ENCODE data around the gene MVB12B.
"Not testable (repeated sequence)": the region's sequence is repeated elsewhere in the genome, so short reads cannot be mapped to it uniquely, and the experiment has no call there.

MVB12B gene

DNA sequence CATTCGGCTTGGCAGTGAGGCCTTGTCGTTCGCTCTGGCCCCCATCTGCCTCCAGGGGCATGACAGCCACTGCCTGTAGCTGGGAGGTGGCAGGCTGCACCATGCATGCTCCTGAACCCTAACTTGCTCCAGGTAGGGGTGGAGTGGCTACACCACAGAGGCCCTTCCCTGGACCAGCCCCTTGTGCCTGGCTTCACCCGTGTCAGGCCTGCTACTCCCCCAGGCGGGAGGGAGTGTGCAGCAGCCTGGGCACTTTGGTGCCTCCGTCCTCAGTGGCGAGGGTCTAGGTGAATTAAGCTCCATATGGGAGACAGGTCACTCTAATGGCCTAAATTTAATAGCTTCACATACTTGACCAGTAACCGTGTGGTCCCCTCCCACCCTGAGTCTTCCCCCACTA is 227.7 kb downstream of the MVB12B start:
- DNase-seq (ENCODE audit: low read depth in 1 of 2, low spot score in 1 of 2) = no peak
- H3K4me3 ChIP-seq (replicated peaks; ENCODE audit: insufficient read depth, low read length) = no peak overlapping the region
- H3K27ac ChIP-seq (replicated peaks) = no peak overlapping the region
- no peaks in the 10 kb centered on the region for H3K27me3 ChIP-seq (ENCODE audit: insufficient read depth, poor library complexity, severe bottlenecking)
- TF ChIP-seq GABPA (IDR thresholded peaks at IDR 0.05; ENCODE audit: low read depth) (no peak), POLR2AphosphoS5 (IDR thresholded peaks at IDR 0.05; ENCODE audit: low read depth) (no peak), CTCF (IDR thresholded peaks at IDR 0.05; ENCODE audit: insufficient read depth, low read length) (no peak), SPI1 (IDR thresholded peaks at IDR 0.05; ENCODE audit: borderline replicate concordance, low read depth) (no peak)
- TF ChIP-seq, protein P1, sequence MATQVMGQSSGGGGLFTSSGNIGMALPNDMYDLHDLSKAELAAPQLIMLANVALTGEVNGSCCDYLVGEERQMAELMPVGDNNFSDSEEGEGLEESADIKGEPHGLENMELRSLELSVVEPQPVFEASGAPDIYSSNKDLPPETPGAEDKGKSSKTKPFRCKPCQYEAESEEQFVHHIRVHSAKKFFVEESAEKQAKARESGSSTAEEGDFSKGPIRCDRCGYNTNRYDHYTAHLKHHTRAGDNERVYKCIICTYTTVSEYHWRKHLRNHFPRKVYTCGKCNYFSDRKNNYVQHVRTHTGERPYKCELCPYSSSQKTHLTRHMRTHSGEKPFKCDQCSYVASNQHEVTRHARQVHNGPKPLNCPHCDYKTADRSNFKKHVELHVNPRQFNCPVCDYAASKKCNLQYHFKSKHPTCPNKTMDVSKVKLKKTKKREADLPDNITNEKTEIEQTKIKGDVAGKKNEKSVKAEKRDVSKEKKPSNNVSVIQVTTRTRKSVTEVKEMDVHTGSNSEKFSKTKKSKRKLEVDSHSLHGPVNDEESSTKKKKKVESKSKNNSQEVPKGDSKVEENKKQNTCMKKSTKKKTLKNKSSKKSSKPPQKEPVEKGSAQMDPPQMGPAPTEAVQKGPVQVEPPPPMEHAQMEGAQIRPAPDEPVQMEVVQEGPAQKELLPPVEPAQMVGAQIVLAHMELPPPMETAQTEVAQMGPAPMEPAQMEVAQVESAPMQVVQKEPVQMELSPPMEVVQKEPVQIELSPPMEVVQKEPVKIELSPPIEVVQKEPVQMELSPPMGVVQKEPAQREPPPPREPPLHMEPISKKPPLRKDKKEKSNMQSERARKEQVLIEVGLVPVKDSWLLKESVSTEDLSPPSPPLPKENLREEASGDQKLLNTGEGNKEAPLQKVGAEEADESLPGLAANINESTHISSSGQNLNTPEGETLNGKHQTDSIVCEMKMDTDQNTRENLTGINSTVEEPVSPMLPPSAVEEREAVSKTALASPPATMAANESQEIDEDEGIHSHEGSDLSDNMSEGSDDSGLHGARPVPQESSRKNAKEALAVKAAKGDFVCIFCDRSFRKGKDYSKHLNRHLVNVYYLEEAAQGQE (IDR thresholded peaks at IDR 0.05; ENCODE audit: insufficient replicate concordance, low read depth) = no peak

DNA sequence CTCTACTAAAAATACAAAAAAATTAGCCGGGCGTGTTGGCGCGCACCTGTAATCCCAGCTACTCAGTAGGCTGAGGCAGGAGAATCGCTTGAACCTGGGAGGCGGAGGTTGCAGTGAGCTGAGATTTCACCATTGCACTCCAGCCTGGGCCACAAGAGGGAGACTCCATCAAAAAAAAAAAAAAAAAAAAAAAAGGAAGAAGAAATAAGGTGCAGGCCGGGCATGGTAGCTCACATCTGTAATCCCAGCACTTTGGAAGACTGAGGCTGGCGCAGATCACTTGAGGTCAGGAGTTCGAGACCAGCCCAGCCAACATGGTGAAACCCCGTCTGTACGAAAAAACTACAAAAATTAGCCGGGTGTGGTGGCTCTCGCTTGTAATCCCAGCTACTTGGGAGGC is 228.8 kb downstream of the MVB12B start:
- DNase-seq (ENCODE audit: low read depth in 1 of 2, low spot score in 1 of 2); H3K4me3 ChIP-seq (replicated peaks; ENCODE audit: insufficient read depth, low read length); H3K27me3 ChIP-seq (ENCODE audit: insufficient read depth, poor library complexity, severe bottlenecking); H3K27ac ChIP-seq (replicated peaks): not testable (repeated sequence)
